ENCODE measurements around the gene ASMTL.
"Not testable (repeated sequence)": the region's sequence is repeated elsewhere in the genome, so short reads cannot be mapped to it uniquely, and the experiment has no call there.

ASMTL gene

DNA sequence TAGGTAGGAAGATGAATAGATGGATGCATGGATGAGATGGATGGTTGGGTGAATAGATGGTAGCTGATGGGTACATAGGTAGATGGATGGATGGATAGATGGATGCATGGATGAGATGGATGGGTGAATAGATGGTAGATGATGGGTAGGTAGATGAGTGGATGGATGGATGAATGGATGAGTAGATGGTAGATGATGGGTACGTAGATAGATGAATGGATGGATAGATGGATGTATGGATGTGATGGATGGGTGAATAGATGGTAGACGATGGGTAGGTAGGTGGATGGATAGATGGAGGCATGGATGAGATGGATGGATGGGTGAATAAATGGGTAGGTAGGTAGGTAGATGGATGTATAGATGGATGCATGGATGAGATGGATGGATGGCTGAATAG is 46.9 kb downstream of the ASMTL start:
- DNase-seq = not testable (repeated sequence)

DNA sequence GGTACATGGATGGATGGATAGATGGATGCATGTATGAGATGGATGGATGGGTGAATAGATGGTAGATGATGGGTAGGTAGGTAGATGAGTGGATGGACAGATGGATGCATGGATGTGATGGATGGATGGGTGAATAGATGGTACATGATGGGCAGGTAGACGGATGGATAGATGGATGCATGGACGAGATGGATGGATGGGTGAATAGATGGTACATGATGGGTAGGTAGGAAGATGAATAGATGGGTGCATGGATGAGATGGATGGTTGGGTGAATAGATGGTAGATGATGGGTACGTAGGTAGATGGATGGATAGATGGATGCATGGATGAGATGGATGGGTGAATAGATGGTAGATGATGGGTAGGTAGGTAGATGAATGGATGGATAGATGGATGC is 48.8 kb downstream of the ASMTL start:
- DNase-seq = not testable (repeated sequence)

DNA sequence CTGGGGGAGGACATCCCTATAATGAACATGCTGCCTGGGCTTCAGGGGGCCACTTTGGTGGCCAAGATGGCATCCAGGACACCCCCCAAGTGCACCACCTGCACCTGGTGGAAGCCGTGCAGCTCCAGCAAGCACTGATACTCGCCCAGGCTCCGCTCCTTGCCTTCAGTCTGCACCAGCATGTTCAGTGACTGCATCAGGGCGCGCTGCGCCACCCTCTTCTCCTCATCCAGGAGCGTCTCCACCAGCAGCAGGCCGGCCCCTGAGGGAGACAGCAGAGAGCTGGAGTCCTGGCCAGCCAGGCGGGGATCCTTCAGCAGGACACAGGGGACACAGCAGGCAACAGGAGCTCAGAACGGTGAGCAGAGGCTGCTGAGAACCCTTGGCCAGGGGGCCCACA is 49.5 kb downstream of the ASMTL start:
- DNase-seq = no peak

DNA sequence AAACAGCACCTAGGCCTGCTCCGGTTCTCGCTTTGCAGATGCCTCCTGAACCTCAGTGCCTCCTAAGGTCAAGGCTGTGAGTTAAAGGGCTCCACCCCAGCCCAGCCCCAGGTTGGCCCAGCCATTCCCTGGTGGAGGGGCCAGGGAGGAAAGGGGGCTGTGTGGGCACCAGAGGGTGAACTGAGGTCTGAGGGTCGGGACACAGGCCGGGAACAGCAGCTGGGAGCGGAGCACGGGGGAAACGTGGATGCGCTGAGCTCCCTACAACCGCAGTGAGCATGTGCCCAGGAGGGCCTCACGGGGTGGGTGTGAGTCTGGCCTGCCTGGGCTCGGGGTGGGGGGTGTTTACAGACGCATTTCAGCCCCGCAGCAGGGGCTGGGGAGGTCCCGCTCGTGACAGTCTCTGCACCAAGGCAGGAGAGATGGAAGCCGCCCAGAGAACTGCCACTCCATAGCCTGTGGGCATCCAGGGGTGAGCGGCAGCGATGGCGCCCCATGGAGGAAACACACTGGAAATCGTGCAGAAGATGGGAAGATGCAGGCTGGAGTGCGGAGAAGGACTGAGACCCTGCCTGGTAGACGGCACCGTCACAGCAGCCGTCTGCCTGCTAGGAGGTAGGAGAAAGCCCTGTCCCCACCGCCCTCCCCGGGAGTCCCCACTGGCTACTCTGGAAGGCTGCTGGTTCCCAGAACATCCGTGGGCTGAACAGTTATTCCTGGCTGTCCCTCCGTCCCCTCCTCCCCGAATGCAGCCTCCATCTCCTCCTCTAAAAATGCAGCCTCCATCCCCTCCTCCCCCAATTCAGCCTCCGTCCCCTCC is 50.9 kb downstream of the ASMTL start:
- DNase-seq = no peak

GRCh38 chrX:1400742-1401471 is 51.8 kb downstream of the ASMTL start:
- DNase-seq = no peak

GRCh38 chrX:1400049-1400448 is 52.7 kb downstream of the ASMTL start:
- no peak for DNase-seq

DNA sequence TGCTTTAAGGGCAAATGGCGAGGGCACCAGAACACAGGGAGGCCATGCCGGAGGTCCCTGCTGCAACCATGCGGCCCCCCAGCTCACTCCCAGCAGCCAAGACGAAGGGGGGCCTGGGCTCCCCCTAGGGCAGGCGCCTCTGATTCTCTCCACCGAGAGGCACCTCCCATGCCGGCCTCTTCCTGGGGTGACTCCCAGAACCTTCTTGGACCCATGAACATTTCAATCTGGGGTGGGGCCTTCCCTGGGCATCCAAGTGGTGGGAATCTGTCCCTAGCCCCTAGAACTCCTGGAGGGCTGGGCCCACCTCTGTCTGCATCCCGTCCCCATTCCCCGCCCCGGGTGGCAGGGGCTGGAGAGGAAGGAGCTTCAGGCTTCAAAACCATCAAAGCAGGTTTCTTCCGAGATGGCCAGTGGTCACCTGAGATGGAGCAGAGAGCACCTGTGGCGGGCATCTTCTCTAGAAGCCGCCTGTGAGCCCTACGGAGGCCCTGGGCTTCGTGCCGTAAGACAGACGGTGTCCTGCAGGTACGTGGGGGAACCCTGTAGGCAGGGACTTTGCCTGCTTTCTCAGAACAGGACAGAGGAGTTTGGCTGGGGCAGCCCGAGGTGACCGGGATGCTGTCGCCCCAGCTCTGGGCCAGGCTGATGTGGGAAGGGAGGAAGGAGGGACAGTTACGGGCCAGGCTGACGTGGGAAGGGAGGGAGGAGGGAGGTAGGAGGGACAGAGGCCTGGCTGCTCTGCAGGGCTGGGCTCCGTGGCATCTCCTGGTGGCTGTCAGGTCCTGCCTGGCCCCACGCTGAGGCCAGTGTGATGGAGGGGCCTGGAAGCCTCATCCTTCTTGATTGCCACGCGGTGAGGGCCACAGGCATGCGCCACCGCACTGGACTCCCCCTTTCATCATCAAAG is 54.0 kb downstream of the ASMTL start:
- DNase-seq = no peak

GRCh38 chrX:1397441-1398270 is 55.1 kb downstream of the ASMTL start:
- no peak for DNase-seq

GRCh38 chrX:1397001-1397400 is 55.7 kb downstream of the ASMTL start:
- DNase-seq = no peak

DNA sequence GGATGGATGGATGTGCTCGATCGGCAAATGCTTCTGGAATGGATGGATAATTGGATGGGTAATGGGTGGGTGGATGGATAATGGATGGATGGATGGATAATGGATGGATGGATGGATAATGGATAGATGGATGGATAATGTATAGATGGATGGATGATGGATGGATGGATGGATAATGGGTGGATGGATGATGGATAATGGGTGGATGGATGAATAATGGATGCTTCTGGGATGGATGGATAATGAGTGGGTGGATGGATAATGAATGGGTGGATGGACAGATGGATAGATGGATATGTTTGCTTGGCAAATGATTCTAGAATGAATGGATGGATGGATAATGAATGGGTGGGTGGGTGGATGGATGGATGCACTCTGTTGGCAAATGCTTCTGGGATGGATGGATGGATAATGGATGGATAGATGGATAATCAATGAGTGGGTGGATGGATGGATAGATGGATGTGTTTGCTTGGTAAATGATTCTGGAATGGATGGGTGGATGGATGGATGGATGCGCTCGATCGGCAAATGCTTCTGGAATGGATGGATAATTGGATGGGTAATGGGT is 57.0 kb downstream of the ASMTL start:
- DNase-seq = no peak

- no peak for DNase-seq
These were observed 57.8 kb downstream of the ASMTL start for GRCh38 chrX:1394731-1395501.

GRCh38 chrX:1393871-1394615 is 58.7 kb downstream of the ASMTL start:
- DNase-seq = no peak

GRCh38 chrX:1392376-1393068 is 60.2 kb downstream of the ASMTL start:
- no peak for DNase-seq

GRCh38 chrX:1391707-1392375 is 60.9 kb downstream of the ASMTL start, which contains the start of gene SLC25A6:
SLC25A6 (minus strand) TSS chrX:1392113; CDS start chrX:1392009, 104 bp downstream.
- DNase-seq = no peak

- no peak for DNase-seq
These were observed 61.4 kb downstream of the ASMTL start for GRCh38 chrX:1391370-1391706.

DNA sequence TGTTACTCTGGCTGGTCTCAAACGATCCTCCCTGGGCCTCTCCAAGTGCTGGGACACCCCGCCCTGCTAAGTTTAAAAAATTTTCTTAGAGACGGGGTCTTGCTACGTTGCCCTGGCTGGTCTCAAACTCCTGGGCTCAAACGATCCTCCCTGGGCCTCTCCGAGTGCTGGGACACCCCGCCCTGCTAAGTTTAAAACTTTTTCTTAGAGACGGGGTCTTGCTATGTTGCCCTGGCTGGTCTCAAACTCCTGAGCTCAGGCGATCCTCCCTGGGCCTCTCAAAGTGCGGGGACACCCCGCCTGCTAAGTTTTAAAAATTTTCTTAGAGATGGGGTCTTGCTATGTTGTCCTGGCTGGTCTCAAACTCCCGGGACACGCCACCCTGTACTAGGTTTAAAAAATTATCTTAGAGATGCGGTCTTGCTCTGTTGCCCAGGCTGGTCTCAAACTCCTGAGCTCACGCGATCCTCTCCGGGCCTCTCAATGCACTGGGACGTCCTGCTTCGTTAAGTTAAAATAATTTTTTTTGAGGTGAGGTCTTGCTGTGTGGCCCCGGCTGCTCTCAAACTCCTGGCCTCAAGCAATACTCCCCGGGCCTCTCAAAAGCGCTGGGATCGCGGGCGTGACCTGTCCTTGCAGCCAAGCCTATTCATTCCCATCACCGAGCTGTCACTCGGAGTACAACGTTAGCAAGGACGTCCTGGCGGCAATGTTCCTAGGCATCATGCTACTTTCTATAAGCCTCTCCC is 61.9 kb downstream of the ASMTL start:
- DNase-seq = no peak

DNA sequence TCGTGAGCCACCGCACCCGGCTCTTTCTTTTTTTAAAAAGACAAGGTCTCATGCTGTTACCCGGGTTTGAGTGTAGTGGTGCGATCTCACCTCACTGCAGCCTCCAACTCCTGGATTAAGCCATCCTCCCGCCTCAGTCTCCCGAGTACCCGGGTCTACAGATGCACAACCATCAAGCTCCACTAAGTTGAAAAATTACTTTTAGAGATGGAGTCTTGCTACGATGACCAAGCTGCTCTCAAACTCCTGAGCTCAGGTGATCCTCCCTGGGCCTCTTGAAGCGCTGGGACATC is 62.8 kb downstream of the ASMTL start:
- DNase-seq = no peak
